ENCODE data around the gene COPB2.

COPB2 gene

GRCh38 chr3:139307601-139308555 is 81.6 kb downstream of the COPB2 start:
- no peak for DNase-seq (ENCODE audit: low read depth)
